Measurements from ENCODE around the gene NRP1.

NRP1 gene

DNA sequence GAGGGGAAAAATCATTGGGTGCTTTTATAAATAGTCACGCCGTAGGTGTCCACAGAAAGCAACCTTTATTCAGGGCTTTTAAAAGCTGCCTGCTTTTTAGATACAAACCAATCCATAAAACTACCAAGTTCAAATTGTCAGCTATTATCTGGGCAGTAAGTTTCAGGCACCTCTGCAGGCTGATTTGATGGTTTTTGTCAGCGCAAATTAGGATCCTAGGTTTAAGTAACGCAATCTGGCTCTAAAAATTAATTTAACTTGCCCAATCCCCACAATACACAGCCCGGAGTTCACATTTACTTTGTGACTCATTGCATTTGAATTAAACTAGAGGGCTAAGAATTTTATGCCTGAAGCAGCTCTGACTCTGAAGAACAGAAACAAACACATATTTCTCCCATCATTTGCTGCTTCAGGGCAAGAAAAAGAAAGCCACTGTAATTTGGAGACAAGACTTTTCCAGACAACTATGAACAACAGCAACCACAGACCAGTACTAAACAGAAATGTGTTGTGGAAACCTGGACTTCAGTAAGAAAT is 43.3 kb downstream of the NRP1 start:
- TF ChIP-seq, protein P1, sequence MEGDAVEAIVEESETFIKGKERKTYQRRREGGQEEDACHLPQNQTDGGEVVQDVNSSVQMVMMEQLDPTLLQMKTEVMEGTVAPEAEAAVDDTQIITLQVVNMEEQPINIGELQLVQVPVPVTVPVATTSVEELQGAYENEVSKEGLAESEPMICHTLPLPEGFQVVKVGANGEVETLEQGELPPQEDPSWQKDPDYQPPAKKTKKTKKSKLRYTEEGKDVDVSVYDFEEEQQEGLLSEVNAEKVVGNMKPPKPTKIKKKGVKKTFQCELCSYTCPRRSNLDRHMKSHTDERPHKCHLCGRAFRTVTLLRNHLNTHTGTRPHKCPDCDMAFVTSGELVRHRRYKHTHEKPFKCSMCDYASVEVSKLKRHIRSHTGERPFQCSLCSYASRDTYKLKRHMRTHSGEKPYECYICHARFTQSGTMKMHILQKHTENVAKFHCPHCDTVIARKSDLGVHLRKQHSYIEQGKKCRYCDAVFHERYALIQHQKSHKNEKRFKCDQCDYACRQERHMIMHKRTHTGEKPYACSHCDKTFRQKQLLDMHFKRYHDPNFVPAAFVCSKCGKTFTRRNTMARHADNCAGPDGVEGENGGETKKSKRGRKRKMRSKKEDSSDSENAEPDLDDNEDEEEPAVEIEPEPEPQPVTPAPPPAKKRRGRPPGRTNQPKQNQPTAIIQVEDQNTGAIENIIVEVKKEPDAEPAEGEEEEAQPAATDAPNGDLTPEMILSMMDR (IDR thresholded peaks at IDR 0.05): no peak
- intact Hi-C loops (cut with DNase I; ENCODE audit: low total_unique reads): no loop called here
- no peak overlapping the region for H3K4me3 ChIP-seq
- H3K36me3 ChIP-seq: no peaks in the 10 kb centered on the region
- no peaks in the 10 kb centered on the region for H3K27me3 ChIP-seq
- peaks cover 0 to 75% (median 38%) of the 10 kb centered on the region in 4 donors for H3K4me1 ChIP-seq
- no peak for DNase-seq
- peak overlapping the region; percentile 12 to 50 for H3K27ac ChIP-seq
- H3K9me3 ChIP-seq: no peaks in the 10 kb centered on the region

DNA sequence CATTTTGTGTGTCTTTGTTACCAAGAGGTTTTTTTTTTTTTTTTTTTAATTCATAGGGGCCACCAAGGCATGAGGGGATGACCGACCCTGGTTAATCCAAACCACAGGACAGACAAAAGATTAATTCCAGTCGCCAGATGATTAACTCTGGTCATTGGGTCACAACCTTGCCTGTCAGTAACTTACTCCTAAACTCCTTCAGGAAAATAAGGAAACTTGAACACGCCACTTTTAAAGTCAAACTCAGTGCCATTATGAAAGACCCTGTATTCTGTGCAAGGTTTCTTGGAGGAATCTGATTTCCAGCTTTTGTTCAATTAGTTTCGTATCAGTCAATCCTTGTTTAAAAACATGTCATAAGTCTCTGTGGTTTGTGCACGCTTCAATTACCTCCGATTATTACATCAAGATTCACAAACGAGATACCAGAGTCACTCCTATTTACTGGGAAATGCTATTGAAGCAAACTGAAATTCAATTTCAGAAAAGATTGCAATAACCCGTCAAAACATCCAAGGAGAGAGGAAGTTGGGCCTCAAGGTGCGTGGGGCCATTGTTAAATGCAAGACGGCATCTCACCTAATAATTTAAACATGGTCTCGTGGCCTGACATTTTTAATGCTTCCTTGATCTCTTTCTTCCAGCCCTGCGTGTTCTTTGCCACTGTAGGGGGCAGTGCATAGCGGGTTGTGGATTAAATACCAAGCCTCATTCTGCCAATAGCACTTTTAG is 44.0 kb downstream of the NRP1 start:
- Histone ChIP-seq H3K9me3 (no peaks in the 10 kb centered on the region), H3K36me3 (no peaks in the 10 kb centered on the region), H3K27me3 (no peaks in the 10 kb centered on the region), H3K4me3 (no peak overlapping the region), H3K27ac (peak overlapping the region; percentile 12 to 50), H3K4me1 (peaks cover 0 to 75% (median 44%) of the 10 kb centered on the region in 4 donors)
- intact Hi-C loops (cut with DNase I; ENCODE audit: low total_unique reads): no loop called here
- TF ChIP-seq, protein P1 (IDR thresholded peaks at IDR 0.05): no peak
- no peak for DNase-seq

DNA sequence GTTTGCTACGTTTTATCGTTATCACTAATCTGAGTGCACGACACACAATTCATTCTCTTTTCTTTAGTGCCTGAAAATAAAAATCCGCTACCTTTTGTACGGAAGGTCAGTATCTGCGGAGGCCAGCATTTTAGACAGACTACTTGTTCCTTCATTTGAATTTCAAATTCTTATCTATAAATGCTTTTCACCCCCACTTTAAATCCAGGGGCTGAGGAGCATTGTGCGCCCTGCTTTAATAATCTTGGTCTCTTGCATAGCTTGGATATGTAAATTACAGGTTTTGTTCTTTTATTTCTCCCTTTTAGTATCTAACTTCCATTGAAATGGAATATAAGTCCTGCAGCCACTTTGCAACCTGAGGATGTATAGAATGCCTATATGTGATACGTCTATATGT is 44.7 kb downstream of the NRP1 start:
- Histone ChIP-seq H3K27me3 (no peaks in the 10 kb centered on the region), H3K9me3 (no peaks in the 10 kb centered on the region), H3K36me3 (no peaks in the 10 kb centered on the region), H3K4me3 (no peak overlapping the region), H3K27ac (no peak overlapping the region), H3K4me1 (peaks cover 0 to 78% (median 51%) of the 10 kb centered on the region in 4 donors)
- TF ChIP-seq, protein P1 (IDR thresholded peaks at IDR 0.05): no peak
- intact Hi-C loops (cut with DNase I; ENCODE audit: low total_unique reads): loop anchor here (5.0 kb wide), 1 partner anchor 48 kb away; no protein-coding TSS in a partner anchor
- no peak for DNase-seq

DNA sequence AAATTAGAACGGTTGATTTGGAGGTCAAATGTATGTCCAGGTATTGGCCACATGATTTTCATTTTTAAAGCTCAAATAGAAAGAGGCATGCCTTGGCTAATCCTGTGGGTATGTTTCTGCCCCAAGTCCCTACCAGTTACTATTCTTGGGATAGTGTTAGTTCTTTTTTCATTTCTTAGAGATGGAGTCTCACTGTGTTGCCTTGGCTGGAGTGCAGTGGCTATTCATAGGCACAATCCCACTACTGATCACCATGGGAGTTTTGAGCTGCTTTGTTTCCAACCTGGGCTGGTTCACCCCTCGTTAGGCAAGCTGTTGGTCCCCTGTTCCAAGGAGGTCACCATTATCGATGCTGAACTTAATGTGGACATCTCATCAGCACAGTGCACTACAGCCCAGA is 46.3 kb downstream of the NRP1 start:
- peak overlapping the region; percentile 49 to 69 for H3K27ac ChIP-seq
- no peaks in the 10 kb centered on the region for H3K27me3 ChIP-seq
- peaks cover 0 to 88% (median 50%) of the 10 kb centered on the region in 4 donors for H3K4me1 ChIP-seq
- H3K4me3 ChIP-seq: no peak overlapping the region
- no peaks in the 10 kb centered on the region for H3K36me3 ChIP-seq
- no peaks in the 10 kb centered on the region for H3K9me3 ChIP-seq
- intact Hi-C loops (cut with DNase I; ENCODE audit: low total_unique reads): loop anchor here (5.0 kb wide), 1 partner anchor 49 kb away; no protein-coding TSS in a partner anchor
- TF ChIP-seq, protein P1 (IDR thresholded peaks at IDR 0.05): no peak
- no peak for DNase-seq

DNA sequence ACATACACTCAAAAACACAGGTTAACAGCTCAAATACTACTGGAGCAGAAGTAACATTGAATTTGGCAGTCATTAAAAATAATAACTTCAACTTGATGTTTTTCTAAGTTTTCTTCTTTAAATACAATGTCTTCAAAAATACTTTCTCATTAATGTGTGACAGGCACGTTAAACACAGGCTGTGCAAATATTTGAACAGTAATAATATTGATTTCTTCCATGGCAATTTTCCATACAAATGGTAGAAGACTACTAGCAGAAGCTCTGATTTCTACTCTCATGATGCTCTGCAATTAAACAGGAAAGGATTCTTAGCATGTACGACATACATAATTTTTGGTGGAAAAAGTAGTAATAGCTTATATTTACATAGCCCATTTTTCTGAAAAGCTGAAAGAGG is 47.4 kb downstream of the NRP1 start:
- Histone ChIP-seq H3K4me1 (peaks cover 0 to 78% (median 48%) of the 10 kb centered on the region in 4 donors), H3K27ac (peak overlapping the region; percentile 49 to 69), H3K36me3 (no peaks in the 10 kb centered on the region), H3K27me3 (no peaks in the 10 kb centered on the region), H3K4me3 (no peak overlapping the region), H3K9me3 (no peaks in the 10 kb centered on the region)
- DNase-seq: no peak
- TF ChIP-seq, protein P1 (IDR thresholded peaks at IDR 0.05): no peak
- intact Hi-C loops (cut with DNase I; ENCODE audit: low total_unique reads): loop anchor here (5.0 kb wide), 1 partner anchor 50 kb away; no protein-coding TSS in a partner anchor
